G401 (cell line): ENCODE measurements around the gene PHLDA2. TPM values are rescaled to one million over a fixed set of nuclear protein-coding genes. Genes with fewer than 3 reads are reported as not detected.

Experiments used
- DNase-seq: peaks from one replicate; pipeline ENCODE4 v3.0.0-alpha.2; 2015; ENCODE audit warnings: low spot score
- in situ Hi-C: cut with HindIII; loops from 2 replicates; pipeline ENCODE4 v1.10.0; 2016; ENCODE audit warnings: low sequenced_read_pairs, mixed read lengths
- total RNA-seq: library from RNA; depleted of rRNA; stranded (reverse); fragments of >200 nt; shearing (Covaris generic); gene quantifications from 2 replicates; pipeline ENCODE4 v1.2.3, GENCODE V29; 2014

The PHLDA2 gene
- total RNA-seq, 1 experiment from 2014 or later = 3.1 TPM

DNA sequence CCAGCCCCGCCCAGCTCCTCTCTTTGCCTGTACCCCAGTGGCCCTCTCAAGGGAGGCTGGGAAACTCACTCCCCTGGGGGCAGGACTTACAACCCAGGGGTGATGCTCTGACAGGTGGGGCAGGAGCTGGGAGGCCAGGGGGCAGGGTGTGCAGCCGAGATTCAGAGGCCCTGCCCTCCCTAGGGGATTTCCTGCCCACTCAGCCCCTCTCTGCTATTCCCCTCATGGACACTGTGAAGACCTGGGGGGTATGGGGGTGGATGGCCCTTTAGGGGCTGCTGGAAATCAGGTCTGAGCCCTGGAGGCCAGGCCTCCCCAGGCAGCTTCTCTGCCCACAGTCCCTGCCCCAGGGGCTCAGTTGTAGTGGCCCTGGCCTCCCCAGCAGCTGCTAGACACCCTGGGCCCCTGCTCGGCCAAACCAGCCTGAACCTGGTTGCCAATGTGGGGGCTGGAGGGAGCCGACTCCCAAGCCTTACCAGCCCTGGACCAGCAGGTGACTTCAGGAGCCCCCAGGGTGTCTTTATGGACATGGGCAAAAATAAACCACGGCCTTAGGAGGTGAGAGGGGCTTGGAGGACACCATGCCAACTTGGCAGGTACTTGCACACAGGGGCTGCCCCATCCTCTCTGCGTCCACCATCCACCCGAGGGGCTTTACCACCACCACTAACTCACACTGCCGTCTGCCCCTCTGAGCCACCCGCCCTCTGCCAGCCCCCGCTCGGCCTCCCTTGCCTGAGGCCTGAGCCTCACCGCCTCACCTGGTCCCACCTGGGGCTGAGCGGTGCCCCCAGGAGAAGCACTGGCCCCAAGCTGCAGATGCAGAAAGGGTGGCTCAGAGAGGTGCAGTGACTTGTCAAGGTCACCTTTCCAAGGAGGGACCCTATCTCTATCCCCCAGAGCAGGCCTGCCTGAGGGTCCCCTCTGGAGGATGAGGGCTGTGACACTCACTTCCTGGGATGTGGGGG, 2.8 kb upstream of the PHLDA2 start:
- in situ Hi-C loops = no loop called here
- no peak for DNase-seq

DNA sequence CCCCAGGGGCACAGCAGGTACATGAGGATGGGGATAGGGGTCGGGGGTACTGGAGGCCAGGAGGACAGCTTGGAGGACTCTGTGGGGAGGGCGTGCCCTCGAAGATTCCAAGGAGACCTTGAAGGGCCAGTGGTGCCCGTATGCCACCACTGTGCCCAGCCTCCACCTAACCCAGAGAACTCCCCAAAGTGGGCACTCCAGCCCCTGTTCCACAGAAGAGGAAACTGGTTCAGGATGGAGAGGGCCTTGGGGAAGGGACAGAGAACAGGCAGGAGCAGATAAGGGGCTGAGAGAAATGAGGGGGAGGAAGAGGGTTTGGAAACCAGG, 2.2 kb upstream of the PHLDA2 start:
- in situ Hi-C loops = no loop called here
- DNase-seq = no peak

DNA sequence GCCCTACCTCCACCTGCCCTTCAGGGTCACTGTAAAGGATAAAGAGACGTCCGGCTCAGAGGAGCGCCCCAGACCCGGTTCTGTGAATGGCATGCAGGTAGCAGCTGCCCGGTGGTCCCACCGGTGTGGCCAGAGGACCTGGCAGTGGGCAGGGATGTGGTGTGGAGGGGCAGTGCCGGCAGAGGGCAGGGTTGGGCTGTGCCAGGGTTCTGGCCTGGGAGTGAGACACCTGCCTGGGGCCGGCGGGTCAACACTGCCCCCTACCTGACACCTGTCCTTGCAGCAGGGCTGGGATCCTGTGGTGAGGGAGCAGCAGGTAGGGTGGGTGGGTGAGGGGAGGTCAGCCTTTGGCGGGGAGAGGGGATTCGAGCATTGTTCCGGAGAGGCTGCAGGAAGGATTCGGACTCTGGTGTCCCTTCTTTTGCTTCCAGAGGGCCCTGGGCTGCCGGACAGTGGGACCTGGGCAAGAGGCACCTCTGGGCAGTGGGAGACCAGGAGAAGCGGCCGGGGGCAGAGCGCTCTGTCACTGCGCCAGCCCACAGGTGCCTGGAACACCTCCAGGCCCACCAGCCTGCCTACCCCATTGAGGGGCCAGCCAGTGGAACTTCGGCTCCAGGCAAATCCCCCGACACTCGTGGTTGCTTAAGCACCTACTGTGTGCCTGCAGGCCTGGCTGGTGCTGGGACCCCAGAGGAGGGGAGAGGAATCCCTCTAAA, 1.6 kb upstream of the PHLDA2 start:
- in situ Hi-C loops = no loop called here
- DNase-seq = peak; percentile 29

DNA sequence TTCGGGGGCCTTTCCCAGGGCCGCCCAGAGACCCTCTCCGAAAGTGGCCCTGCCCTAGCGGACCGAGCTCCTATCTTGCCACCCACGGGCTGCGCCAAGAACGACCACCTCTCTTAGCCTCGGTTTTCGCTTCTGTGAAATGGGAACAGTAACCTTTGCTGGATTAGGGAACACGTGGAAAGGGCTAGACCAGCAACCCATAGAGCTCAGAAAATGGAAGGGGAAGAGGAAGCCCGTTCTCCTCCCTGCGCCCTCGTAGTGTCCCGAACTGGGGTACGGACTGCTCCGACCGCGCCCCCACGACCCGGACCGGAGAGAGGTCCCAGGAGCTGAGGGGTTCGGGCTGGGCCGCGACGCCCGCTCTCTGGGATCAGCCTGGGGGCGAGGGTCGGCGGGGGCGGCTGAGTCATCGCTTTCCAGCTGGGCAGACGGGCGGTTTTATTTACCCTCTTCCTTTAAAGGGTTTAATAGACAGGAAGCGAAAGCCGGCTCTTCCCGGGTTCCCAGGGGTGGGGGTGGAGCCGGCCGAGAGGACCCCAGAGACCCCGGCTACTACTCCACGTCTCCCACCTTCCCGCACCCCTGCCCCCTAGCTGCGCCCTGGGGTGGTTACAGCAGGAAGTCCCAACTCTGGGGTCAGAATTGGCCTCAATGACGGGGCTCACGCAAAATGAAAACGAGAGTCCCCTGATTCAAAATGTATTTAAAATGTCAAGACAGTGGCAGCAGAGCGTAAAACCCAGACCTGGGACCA, 907 bp upstream of the PHLDA2 start:
- in situ Hi-C loops = no loop called here
- no peak for DNase-seq

DNA sequence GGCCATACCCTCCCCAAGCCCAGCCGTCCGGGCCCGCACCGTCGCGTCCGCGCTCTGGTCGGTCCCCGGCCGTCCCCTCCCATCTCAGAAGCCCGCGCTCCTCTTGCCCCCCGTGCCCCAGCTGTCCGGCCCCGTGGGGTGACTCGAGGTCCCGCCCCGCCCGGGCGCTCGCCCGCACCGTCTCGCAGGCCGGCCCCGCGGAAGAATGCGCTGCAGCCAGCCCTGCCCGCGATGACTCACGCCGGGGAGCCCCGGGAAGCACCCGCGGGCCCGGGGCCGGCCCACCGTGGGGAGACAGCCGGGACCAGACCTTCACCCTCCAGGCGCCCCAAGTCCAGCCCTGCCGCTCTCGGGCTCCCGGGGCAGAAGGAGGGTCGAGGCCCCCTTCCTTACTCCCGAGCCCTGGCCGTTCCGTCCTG, 320 bp upstream of the PHLDA2 start:
- DNase-seq = no peak
- in situ Hi-C loops = no loop called here

DNA sequence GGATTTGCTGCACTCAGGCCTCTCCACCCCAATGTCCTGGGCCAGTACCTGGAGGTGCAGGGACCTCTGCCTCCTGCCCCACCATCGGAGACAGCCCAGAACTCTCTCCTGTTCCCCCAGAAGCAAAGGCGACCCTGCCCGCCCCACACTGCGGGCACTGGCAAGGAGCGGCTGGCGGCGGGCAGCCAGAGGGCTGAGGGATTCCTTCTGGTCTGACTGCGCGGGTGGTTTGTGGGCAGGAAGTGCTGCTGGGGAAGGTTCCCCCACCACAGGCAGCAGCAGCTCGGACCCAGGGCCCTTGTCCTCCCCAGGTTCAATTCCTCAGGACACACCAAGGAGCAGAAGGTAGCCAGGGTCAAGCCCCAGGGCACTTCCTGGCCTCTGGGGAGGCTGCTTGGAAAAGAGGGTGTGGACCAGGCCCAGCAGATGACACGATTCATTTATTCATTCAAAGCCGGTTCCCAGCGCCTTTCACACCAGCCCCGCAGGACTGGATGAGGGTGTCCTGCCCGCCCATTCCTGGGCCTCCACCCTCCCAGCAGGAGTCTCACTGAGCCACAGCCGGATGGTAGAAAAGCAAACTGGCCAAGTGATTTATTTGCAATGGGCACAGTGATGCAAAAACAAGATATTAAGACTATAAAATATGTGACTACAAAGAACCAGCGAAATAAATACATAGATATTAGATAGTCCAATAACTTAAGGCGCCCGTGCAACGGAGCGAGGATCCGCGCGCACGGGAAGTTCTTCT, 1.2 kb downstream of the PHLDA2 start:
- in situ Hi-C loops = no loop called here
- DNase-seq = no peak

DNA sequence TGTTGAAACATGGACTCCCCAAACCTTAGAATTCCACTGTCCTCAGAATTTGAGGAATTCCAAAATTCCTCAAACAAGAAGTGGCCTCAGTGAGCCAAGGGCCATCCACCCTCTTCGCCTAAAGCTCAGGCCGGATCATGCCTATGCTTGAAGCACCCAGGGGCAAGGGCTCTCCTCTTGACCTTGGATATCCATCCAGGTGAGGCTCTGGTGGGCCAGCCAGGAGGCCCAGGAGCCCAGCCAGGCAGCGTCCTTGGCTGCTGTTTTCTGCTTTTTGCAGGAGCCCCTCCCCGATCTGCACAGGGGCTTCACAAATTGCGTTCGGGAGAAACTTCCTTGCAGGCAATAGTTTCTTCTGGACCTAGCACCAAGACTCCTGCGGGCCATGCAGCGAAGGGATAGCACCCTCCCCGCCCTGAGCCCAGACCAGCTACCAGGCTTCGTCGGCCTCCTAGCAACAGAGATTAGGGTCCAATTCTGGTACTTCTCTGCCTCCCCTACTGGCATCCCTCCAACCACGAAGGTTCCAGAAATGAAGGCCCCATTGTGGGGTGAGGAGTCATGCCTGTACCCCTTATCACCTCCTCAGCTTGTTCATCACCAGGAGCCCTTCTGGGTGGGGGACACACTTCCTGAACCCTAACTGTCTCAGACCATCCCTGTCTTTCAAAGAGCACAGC, 2.0 kb downstream of the PHLDA2 start:
- in situ Hi-C loops = no loop called here
- no peak for DNase-seq

DNA sequence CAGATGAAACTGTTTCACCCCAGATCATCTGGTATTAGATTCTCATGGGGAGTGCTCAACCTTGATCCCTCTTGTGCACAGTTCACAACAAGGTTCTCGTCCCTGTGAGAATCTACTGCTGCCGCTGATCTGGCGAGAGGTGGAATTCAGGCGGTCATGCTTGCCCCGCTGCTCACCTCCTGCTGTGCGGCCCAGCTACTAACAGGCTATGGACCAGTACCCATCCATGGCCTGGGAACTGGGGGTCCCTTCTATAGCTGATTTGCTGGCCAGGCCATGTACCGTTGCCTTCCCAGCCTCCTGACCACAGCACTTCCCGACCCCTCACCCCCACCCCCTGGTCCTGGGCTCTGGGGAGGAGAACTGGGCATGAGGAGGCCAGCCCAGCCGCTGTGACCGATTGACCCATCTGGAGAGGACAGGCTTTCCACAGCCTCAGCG, 2.6 kb downstream of the PHLDA2 start:
- no peak for DNase-seq
- in situ Hi-C loops = no loop called here

DNA sequence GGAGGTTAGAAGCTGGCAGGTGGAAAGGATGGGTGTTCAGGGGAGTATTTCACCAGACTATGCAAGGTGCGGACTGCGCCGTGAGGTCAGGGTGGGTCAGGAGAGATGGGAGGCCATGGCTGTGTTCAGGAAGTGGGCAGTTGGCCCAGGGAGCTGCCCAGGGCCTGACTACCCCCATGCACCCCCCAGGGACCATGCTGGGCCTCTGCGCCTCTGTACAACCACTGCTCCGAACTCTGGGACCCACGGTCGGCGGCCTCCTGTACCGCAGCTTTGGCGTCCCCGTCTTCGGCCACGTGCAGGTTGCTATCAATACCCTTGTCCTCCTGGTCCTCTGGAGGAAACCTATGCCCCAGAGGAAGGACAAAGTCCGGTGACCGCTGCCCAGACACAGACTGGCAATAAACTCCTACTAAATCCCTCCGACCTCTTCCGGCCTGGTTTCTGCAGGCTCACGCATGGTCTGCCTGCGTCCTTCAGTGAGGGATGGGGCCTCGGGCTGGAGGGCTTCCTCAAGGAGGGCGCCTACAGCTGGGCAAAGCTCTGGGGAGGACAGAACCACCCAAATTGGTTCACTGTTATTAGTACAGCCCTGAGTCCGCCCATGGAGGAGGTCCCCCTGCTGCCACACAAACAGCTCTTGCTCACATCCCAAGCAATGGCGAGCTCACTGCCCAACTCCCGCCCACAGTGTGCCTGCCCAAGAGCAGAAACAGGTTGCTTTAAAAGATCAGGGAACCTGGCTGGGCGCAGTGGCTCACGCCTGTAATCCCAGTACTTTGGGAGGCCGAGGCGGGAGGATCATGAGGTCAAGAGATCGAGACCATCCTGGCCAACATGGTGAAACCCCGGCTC, 4.2 kb downstream of the PHLDA2 start:
- DNase-seq = no peak
- in situ Hi-C loops = no loop called here

DNA sequence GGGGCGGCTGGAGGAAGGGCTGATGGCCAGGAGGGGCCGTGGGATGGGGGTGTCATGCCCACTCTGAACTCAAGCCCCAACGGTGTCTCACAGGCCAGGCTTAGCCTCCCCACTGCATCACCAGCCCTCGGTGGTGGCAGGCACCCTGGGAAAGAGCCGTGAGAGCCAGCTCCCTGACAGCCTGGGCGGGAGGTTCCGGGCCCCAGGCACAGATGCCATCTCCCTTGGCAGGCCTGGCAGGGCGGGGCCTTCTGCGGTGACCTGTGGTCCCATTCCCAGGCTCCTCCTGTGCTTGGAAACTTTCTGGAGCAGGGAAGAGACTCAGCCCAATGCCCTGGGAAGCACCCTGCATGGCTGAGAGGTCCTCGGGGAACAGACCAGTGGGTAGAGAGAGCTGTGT, 4.8 kb downstream of the PHLDA2 start:
- in situ Hi-C loops = no loop called here
- no peak for DNase-seq

DNA sequence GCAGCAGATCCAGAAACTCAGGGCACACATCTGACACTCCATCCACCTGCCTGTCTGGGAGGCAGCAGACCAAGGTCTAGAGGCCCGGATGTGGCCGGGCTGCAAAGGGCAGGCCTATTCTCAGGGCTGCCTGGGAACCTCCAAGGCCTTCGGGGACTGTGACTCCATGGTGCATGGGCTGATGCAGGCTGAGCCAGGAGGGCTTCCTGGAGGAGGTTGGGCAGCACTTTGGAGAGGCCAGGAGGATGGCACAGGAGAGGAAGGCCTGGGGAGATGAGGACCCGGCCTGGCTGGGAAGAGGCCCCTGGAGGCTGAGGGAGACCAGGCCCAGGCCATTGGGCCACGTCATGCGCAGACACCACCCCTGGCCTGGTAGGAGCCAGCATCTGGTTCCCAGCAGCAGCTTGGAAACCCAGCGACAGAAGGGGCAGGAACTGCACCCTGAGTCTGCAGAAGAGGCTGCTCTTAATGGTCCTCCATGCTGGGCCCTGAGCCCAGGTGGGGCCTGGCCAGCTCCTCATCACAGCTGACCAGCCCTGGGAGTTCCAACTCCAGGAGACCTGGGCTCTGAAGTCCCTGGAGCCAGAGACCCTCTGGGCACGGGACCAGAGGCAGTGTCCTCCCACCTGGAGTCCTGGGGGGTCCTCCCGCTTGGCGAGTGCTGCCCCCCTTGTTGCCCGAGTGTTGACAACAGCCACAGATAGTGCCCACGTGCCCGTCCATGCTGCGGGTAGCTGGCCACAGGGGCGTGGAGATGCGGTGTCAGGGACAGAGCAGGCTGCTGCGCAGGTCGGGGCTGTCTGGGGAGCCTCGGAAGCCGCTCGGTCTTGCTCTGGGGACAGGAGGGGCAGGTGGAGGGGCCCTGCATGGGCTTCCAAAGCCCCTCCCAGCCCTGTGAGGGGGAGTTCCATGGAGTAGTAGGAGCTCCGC, 5.5 kb downstream of the PHLDA2 start:
- in situ Hi-C loops = no loop called here
- no peak for DNase-seq

DNA sequence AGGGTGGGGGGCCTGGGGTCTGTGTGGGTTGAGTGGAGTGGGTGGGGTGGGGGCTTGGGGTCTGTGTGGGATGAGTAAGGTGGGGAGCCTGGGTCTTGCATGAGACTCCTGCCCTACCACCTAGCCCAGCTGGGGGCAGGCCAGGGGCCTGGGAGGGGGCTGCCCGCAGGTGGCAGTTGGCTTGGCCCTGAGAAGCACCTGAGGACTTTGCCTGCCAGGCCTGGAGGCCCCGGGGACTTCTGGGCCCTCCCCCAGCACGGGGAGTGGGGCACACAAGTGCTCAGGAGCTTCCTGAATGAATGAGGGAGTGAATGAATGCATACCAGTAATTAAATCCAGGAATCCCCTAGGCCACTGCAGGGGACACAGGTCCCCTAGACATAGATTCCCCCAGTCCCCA, 6.6 kb downstream of the PHLDA2 start:
- DNase-seq = no peak
- in situ Hi-C loops = no loop called here

DNA sequence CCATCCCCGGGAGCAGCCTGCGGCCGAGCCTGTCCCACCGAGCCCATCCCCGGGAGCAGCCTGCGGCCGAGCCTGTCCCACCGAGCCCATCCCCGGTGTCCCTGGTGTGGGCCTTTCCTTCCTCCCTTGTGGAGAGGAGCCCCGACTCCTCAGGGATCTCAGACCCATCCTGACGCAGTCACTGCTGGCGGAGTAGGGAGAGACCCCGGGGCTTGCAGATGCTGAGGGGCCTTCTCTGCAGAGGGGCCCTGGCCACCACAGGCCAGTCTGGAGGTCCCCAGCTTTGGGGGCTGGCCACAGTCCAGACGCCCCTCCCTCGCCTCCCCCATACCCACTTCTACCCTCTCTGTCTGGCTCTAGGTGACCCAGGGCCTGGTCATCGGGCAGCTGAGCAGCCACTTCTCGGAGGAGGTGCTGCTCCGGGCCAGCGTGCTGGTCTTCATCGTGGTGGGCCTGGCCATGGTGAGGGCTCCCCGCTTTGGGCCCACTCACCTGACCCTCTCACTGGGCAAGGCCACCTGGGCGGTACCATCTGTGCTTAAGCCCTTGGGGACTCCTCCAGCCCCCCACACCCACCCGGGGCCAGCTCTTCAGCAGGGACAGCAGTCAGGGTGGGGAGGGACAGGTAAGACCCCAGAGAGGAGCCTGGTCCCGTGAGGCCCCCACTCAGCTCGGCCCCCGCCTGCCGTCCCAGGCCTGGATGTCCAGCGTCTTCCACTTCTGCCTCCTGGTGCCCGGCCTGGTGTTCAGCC, 7.3 kb downstream of the PHLDA2 start:
- DNase-seq = no peak

DNA sequence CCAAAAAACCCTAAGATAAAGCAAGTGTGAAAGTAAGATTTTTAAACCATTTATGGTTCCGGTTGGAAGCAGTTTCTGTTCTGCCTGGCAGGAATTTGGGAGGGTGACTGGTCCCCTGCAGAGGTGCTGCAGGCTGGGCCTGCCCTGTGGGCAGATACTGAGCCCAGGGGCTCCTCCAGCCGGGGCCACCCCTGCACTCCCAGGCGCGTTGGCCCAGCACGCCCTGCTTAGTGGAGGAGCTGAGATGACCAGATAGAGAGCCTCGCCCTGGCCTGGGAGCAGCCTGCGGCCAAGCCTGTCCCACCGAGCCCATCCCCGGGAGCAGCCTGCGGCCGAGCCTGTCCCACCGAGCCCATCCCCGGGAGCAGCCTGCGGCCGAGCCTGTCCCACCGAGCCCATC, 8.0 kb downstream of the PHLDA2 start:
- in situ Hi-C loops = no loop called here
- no peak for DNase-seq

More for the DNA sequence above, 7.3 kb downstream of the PHLDA2 start:
- in situ Hi-C loops = no loop called here

DNA sequence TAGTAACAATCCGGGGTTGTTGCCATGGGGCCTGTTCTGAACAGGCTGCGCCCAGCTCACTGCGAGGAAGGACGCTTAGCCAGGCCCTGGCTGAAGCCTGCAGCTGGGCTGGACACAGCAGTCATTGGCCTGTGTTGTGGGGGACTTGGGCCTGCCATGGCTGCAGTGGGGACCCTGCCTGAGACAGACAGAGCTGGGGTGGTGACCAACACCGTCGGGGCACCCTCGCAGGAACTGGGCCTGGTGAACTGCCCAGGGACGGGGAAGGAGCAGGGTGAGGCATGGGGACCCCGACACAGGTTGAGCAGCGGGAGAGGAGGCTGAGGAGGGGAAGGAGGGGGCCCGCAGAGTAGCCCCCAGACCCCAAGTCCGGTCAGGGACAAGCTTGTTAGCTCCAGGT, 8.9 kb downstream of the PHLDA2 start:
- no peak for DNase-seq
- in situ Hi-C loops = no loop called here

DNA sequence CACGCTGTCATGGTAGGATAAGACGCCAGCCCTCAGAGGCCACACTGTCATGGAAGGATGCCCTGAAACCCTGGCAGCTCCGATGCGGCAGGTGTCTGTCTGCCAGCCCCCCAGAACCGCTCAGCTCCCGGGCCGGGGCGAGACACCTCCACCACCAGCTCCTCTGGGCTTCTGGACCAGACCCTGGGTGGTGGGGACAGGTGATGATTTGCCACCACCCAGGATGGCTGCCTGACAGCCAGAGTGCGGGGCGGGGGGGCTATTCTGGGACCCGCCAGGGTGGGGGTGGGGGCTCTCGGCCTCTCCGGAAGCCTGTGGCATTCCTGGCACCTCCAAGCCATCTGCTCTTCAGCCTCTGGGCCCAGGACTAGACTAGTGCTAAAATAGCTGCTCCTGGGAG, 9.4 kb downstream of the PHLDA2 start:
- DNase-seq = no peak
- in situ Hi-C loops = no loop called here
